Subcutaneous abdominal adipose tissue (tissue), 5 donors: Measurements from ENCODE around the gene ORM2.

Experiments
- H3K27ac ChIP-seq: one replicate; pipeline ENCODE4 v1.7.0; 2013; ENCODE audit warnings: low read depth, mild to moderate bottlenecking, inconsistent platforms, low read length, moderate library complexity
- H3K27me3 ChIP-seq, 5 donors: one replicate each; pipeline ENCODE4 v1.7.0; 2013; ENCODE audit warnings: low read length in 5 of 5, inconsistent platforms in 1 of 5; ENCODE audit not compliant: control insufficient read depth in 5 of 5, insufficient read depth in 4 of 5
- H3K36me3 ChIP-seq, 5 donors: one replicate each; pipeline ENCODE4 v1.7.0; 2013; ENCODE audit warnings: low read length in 5 of 5; ENCODE audit not compliant: control insufficient read depth in 5 of 5, insufficient read depth in 5 of 5
- H3K4me1 ChIP-seq, 5 donors: one replicate each; pipeline ENCODE4 v1.7.0; 2013; ENCODE audit warnings: low read length in 5 of 5, mild to moderate bottlenecking in 3 of 5, moderate library complexity in 1 of 5; ENCODE audit not compliant: control insufficient read depth in 5 of 5, insufficient read depth in 5 of 5
- H3K4me3 ChIP-seq, 5 donors: one replicate each; pipeline ENCODE4 v1.7.0; 2013; ENCODE audit warnings: low read length in 5 of 5, low read depth in 1 of 5
- H3K9ac ChIP-seq, 5 donors: one replicate each; pipeline ENCODE4 v1.7.0; 2013; ENCODE audit warnings: low read length in 5 of 5, mild to moderate bottlenecking in 4 of 5, moderate library complexity in 3 of 5
- H3K9me3 ChIP-seq, 5 donors: one replicate each; pipeline ENCODE4 v1.7.0; 2013; ENCODE audit warnings: low read length in 5 of 5; ENCODE audit not compliant: control insufficient read depth in 5 of 5
- donor health status: healthy.
- donor health status: healthy.
- donor health status: healthy.
- donor health status: healthy.
- donor health status: healthy.

ORM2 gene

GRCh38 chr9:114367772-114368569 lies 38.3 kb downstream of the ORM2 start:
- Histone ChIP-seq H3K4me3 (no peak overlapping the region), H3K9ac (no peak overlapping the region), H3K27ac (peak overlapping the region; percentile 28), H3K27me3 (peaks cover 0 to 2% (median 0%) of the 10 kb centered on the region in 5 donors), H3K9me3 (peaks cover 0 to 2% (median 0%) of the 10 kb centered on the region in 5 donors), H3K36me3 (peaks cover 10 to 61% (median 54%) of the 10 kb centered on the region in 5 donors), H3K4me1 (peaks cover 10 to 63% (median 52%) of the 10 kb centered on the region in 5 donors)

- H3K27ac ChIP-seq: no peak overlapping the region
- H3K9ac ChIP-seq: no peak overlapping the region
- H3K36me3 ChIP-seq: peaks cover 6 to 56% (median 50%) of the 10 kb centered on the region in 5 donors
- H3K27me3 ChIP-seq: peaks cover 0 to 2% (median 0%) of the 10 kb centered on the region in 5 donors
- H3K4me1 ChIP-seq: peaks cover 10 to 67% (median 58%) of the 10 kb centered on the region in 5 donors
- H3K9me3 ChIP-seq: peaks cover 0 to 2% (median 0%) of the 10 kb centered on the region in 5 donors
- no peak overlapping the region for H3K4me3 ChIP-seq
These were observed 39.8 kb downstream of the ORM2 start for GRCh38 chr9:114369216-114370130.

GRCh38 chr9:114370251-114370967 lies 40.7 kb downstream of the ORM2 start:
- Histone ChIP-seq H3K27me3 (peaks cover 0 to 2% (median 0%) of the 10 kb centered on the region in 5 donors), H3K9me3 (peaks cover 0 to 2% (median 0%) of the 10 kb centered on the region in 5 donors), H3K36me3 (peaks cover 0 to 57% (median 50%) of the 10 kb centered on the region in 5 donors), H3K9ac (no peak overlapping the region), H3K4me3 (no peak overlapping the region), H3K4me1 (peaks cover 10 to 64% (median 56%) of the 10 kb centered on the region in 5 donors), H3K27ac (peak overlapping the region; percentile 81)

GRCh38 chr9:114370968-114371320 lies 41.3 kb downstream of the ORM2 start:
- peak overlapping the region; percentile 81 for H3K27ac ChIP-seq
- peak overlapping the region in 1 of 5 donors; percentile 32 for H3K9ac ChIP-seq
- H3K36me3 ChIP-seq: peaks cover 0 to 55% (median 50%) of the 10 kb centered on the region in 5 donors
- H3K9me3 ChIP-seq: peaks cover 0 to 2% (median 0%) of the 10 kb centered on the region in 5 donors
- peaks cover 0 to 2% (median 0%) of the 10 kb centered on the region in 5 donors for H3K27me3 ChIP-seq
- H3K4me1 ChIP-seq: peaks cover 10 to 64% (median 56%) of the 10 kb centered on the region in 5 donors
- H3K4me3 ChIP-seq: no peak overlapping the region

- Histone ChIP-seq H3K4me3 (no peak overlapping the region), H3K36me3 (peaks cover 0 to 57% (median 52%) of the 10 kb centered on the region in 5 donors), H3K4me1 (peaks cover 10 to 60% (median 52%) of the 10 kb centered on the region in 5 donors), H3K27ac (peak overlapping the region; percentile 81), H3K9ac (peak overlapping the region in 2 of 5 donors; percentile 16 to 68), H3K27me3 (peaks cover 0 to 2% (median 0%) of the 10 kb centered on the region in 5 donors), H3K9me3 (peaks cover 0 to 2% (median 0%) of the 10 kb centered on the region in 5 donors)
These were observed 41.8 kb downstream of the ORM2 start for GRCh38 chr9:114371343-114371944.

- peaks cover 0 to 2% (median 0%) of the 10 kb centered on the region in 5 donors for H3K9me3 ChIP-seq
- peaks cover 0 to 2% (median 0%) of the 10 kb centered on the region in 5 donors for H3K27me3 ChIP-seq
- H3K27ac ChIP-seq: peak overlapping the region; percentile 81
- H3K4me1 ChIP-seq: peaks cover 10 to 52% (median 44%) of the 10 kb centered on the region in 5 donors
- H3K9ac ChIP-seq: peak overlapping the region in 4 of 5 donors; percentile 7 to 81 (median 48)
- H3K36me3 ChIP-seq: peaks cover 0 to 61% (median 56%) of the 10 kb centered on the region in 5 donors
- peak overlapping the region in 1 of 5 donors; percentile 27 for H3K4me3 ChIP-seq
These were observed 42.6 kb downstream of the ORM2 start for GRCh38 chr9:114371973-114372917.

- Histone ChIP-seq H3K4me3 (no peak overlapping the region), H3K27ac (peak overlapping the region; percentile 81), H3K4me1 (peaks cover 10 to 45% (median 40%) of the 10 kb centered on the region in 5 donors), H3K36me3 (peaks cover 0 to 61% (median 55%) of the 10 kb centered on the region in 5 donors), H3K27me3 (peaks cover 0 to 2% (median 0%) of the 10 kb centered on the region in 5 donors), H3K9ac (peak overlapping the region in 1 of 5 donors; percentile 25), H3K9me3 (peaks cover 0 to 2% (median 0%) of the 10 kb centered on the region in 5 donors)
These were observed 43.3 kb downstream of the ORM2 start for GRCh38 chr9:114372921-114373448.

GRCh38 chr9:114373960-114374730 lies 44.5 kb downstream of the ORM2 start:
- H3K27ac ChIP-seq: peak overlapping the region; percentile 81
- H3K4me3 ChIP-seq: no peak overlapping the region
- no peak overlapping the region for H3K9ac ChIP-seq
- peaks cover 0 to 64% (median 55%) of the 10 kb centered on the region in 5 donors for H3K36me3 ChIP-seq
- H3K9me3 ChIP-seq: peaks cover 0 to 2% (median 0%) of the 10 kb centered on the region in 5 donors
- H3K4me1 ChIP-seq: peaks cover 10 to 42% (median 38%) of the 10 kb centered on the region in 5 donors
- H3K27me3 ChIP-seq: peaks cover 0 to 2% (median 0%) of the 10 kb centered on the region in 5 donors
